GM18858 (cell line): ENCODE data around the gene WDR33.
"Not testable (repeated sequence)": the region's sequence is repeated elsewhere in the genome, so short reads cannot be mapped to it uniquely, and the experiment has no call there.

ENCODE experiments used
- ATAC-seq: cut with Tn5 transposase; IDR thresholded peaks from one replicate; pipeline ENCODE4 v1.9.1; 2021; ENCODE audit not compliant: unreplicated experiment

WDR33 gene

DNA sequence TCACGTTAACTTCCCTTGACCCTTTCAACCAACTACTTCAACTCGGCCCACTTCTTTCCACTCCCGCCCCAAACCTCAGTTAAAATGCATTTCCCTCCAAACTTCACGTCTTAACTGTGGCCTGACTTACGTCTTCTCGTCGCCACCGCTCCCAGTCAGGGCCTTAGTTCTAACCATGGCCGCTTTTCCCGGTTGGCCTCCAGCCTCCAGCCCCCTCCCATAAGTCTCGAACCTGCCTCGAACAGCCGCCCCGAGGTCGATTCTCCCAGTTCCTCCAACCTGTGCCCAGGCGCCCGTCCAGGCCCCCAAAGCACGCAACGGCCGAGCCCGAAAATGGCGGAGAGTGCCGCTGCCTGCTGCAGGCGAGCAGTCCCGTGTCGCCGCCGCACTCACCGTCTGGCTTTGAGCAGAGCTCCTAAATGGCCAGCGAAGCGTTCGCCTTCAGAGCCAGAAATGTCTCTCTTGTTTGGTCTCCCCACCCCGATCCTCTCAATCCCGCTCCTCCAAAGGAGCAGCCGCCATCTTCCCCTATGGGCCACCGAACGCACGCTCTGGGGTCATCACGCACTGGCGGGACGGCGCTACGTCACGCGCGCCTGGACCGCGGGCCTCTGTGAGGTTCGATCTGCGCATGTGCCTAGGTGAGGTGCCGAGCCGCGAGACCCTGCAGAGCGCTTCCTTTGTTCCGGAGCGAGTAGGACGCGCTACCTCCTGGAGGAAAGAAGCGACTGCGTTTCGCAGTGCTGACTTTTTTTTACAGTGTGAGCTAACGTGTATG lies at the start of gene WDR33:
Gene WDR33, minus strand, starts transcription at position 553 of the 778 bp plus-strand sequence. CDS start 40,190 bp downstream, outside the sequence.
- peak; percentile 91 for ATAC-seq

DNA sequence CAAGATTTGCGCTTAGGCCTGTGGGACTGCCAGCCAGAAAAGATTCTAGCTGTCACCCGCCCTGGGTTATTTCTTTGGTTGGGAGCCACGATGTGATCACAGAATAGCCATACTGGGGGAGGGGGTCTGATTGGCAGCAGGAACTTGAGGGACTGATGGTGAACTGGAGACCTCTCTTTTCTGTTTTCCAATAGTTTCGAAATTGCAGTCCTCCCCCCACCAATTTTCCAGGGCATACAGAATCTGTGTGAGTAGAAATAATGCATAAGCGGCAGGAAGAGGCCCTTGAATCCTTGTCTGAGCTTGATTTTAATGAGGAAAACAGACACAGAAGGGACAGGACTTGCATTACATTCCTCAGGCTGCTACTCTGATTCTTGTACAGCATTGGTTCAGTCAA lies 49.2 kb upstream of the WDR33 start:
- ATAC-seq: no peak

DNA sequence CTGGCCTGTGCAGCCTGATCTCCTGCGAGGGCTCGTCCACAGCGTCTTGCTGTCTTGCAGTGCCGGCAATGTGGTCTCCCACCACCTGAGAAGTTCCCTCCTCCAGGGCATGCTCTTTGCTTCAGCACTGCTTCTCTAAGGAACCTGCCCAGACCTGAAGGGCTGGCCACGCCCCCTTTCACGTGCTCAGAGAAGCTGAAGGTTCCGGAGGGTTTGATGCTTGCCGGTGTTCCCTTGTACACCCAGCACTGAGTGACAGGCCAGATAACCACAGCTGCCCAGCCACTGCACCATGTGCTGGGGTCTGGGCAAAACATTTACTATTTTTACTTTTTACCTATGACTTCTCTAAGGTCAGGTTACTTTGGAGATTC lies 48.7 kb upstream of the WDR33 start:
- no peak for ATAC-seq

DNA sequence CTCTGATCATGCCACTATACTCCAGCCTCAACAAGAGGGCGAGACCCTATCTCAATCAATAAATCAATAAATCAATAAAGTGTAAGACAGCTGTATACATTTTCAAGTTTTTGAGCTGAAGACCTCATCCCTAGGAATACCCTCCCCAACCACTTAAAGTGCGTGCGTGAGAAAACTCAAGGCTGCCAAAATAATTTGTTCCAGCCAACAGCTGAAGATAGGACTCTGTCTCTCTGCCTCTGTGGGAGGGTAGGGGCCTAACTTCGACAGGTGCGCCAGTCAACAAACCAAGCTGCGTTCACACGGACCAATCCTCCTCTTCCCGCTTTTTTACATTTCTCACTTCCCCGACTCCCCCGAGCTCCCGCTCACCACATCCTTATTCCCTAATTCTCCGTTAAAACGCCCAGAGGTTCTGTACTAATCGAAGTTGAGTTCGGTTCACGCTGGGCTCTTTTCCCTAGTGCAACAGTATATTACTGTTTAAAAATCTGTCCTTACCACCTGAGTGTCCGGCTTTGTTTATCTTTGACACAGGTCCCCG lies 46.4 kb upstream of the WDR33 start:
- ATAC-seq: no peak

DNA sequence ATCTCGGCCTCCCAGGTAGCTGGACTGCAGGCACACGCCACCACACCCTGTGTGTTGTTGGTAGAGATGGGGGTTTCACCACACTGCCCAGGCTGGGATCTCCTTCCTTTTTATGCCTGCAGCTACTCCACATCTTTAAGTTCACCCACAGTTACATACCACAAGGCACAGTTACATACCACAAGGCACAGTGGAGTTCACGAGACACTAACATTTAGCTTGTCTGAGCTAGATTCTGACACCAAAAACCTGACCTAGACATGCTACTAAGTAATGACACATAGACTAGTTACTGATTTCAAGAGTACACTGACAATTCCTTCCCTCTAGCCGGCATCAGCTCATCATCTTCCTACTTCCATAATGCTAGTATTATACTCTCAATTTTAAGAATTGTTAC lies 42.7 kb upstream of the WDR33 start:
- no peak for ATAC-seq

DNA sequence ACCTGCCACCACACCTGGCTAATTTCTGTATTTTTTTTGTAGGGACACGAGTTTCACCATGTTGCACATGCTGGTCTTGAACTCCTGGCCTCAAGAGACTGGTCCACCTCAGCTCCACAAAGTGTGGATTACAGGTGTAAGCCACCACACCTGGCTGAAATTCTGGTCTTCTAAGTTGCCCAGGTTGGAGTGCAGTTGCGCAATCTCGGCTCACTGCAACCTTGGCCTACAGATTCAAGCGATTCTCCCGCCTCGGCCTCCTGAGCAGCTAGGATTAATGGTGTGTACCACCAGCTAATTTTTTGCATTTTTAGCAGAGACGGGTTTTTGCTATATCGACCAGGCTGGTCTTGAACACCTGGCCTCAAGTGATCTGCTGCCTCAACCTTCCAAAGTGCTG lies 41.4 kb upstream of the WDR33 start:
- ATAC-seq: no peak

DNA sequence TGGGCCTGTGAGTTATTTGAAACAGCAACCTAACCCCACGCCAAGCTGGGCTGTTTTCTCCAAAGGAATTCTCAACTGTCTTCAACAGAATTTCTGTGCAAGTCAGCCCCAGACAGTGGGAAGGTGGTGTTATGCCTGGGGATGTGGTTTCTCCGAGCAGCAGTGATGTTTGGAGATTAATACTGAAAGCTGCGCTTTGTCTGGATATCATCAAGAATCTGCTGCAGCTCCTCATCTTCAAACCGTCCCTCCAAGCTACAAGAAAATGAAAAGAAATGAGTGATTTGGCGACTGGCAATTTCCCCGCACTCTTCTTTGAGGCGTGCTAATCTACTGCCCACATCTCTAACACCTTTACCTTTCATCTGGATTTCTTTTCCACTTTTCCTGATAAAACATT lies 37.0 kb upstream of the WDR33 start:
- no peak for ATAC-seq

DNA sequence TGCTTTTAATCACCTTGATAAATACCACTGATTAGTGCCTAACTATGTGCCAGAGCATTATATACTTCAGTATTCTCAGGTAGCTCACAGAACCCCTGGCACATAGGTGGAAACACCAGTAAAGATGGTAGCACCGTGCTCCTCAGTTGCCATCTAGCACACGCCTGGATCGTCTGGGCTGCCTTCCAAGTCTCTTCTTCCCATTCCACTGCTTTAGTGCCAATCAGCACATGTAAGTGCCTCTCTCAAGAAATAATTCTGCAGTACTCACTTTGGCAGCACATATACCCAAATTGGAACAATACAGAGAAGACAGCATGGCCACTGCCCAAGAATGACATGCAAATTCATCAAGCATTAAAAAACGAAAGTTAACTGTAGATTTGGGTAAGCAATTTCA lies 34.0 kb upstream of the WDR33 start:
- ATAC-seq: no peak

DNA sequence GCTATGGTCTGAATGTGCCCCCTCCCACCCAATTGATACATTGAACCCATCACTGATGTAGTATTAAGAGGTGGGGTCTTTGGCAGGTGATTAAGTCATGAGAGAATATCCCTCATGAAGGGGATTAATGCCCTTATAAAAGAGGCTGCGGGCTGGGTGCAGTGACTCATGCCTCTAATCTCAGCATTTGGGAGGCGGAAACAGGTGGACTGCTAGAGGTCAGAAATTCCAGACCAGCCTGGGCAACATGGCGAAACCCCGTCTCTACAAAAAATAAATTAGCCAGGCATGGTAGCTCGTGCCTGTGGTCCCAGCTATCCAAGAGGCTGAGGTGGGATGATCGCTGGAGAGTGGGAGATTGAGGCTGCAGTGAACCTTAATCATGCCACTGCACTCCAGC lies 32.7 kb upstream of the WDR33 start:
- no peak for ATAC-seq

DNA sequence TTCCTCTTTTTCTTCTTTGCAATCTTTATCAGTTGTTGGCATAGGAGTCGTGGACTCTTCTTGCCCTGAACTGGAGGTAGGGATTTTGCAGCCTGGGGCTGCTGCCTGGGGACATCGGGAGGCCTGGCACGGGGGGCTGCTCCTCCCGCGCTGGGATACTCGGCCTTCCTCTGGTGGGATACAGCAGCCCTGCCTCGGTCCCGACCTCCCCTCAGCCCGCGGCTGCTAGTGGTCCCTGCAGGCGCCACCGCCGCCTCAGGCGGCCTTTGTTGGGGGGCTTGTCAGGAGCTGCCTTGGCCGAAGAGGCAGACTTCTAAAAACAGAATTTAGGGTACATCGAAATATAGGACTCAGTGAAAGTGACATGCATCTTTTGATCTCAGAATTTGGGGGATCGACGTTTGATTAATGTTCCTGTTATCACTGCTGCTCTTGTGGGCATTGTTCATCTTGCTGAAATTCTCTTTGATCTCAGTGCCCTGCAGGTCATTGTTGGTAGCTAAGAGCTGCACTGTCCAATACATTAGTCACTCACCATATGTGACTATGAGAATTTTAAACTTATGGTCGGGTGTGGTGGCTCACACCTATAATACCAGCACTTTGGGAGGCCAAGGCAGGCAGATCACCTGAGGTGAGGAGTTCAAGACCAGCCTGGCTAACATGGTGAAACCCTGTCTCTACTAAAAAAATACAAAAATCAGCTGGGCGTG lies 30.7 kb upstream of the WDR33 start:
- no peak for ATAC-seq

DNA sequence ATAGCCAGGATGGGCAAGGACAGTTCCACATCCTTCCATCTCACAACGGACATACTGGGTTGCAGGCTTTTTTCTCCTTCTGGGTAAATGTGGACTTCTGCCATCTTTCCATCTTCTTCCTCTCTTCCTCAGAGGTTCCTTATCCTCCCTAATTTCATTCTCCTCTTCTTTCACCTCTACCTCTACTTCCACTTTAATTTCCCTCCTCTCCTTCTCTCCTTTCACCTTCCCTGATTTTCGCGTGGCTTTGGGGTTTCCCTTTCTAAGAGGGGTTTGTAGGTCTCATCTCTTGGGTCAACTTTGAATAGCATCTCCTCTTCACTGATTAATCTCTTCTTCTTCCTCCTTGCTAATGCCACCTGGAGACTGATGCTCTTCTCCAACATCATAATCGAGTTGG lies 29.9 kb upstream of the WDR33 start:
- ATAC-seq: no peak

DNA sequence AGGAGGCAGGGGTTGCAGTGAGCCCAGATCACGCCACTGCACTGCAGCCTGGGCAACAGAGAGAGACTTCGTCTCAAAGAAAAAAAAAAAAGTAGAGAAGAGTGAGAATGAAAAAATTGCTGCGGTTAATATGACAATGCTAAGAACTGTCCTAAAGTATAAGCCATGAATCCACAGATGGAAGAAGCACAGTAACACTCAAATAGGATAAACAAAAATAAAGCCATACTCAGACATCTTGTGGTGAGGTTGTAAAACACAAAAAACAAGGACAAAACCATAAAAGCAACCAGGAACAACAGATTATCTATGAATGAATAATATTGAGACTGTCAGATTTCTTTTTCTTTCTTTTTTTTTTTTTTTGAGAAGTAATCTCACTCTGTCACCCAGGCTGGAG lies 24.0 kb upstream of the WDR33 start:
- no peak for ATAC-seq

DNA sequence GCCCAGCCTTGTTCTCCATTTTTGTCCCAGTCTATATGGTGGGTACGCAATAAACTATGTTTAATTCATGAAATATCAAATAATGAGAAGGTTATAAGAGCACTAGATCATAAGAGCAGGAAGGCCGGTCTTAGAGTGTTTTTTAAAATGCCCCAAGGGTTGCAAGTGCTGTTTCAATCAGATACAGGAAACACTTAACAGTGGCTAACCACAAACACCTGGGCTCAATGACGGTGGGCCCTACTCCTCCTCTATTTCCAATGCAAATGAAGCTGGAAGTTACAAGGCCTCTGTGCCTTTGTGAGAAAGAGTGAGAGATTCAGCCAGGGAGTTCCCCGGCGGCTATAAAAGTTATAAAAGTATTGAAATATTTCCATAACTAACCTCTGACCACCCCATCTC lies 18.9 kb upstream of the WDR33 start:
- ATAC-seq: peak; percentile 97

DNA sequence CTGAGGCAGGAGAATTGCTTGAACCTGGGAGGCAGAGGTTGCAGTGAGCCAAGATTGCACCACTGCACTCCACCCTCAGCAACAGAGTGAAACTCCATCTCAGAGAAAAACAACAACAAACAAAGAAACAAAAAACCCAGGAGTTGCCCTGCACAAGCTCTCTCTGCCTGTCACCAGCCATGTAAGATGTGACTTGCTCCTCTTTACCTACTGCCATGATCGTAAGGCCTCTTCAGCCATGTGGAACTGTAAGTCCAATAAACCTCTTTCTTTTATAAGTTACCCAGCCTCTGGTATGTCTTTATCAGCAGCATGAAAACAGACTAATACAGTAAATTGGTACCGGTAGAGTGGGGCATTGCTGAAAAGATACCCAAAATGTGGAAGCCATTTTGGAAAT lies 15.7 kb upstream of the WDR33 start:
- ATAC-seq: not testable (repeated sequence)

DNA sequence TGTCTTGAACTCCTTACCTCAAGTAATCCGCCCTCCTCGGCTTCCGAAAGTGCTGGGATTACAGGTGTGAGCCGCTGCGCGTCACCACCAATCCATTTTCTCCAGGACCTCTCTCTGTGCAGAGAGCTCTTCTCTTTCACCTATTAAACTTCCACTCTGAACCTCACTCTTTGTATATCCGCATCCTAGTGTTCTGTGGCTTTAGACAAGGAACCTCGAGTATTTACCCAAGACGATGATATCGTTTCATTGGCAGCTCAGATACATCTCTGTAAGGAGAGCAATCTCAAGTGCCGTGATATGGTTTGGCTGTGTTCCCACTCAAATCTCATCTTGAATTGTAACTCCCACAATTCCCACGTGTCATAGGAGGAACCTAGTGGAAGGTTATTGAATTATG lies 15.1 kb upstream of the WDR33 start:
- no peak for ATAC-seq

DNA sequence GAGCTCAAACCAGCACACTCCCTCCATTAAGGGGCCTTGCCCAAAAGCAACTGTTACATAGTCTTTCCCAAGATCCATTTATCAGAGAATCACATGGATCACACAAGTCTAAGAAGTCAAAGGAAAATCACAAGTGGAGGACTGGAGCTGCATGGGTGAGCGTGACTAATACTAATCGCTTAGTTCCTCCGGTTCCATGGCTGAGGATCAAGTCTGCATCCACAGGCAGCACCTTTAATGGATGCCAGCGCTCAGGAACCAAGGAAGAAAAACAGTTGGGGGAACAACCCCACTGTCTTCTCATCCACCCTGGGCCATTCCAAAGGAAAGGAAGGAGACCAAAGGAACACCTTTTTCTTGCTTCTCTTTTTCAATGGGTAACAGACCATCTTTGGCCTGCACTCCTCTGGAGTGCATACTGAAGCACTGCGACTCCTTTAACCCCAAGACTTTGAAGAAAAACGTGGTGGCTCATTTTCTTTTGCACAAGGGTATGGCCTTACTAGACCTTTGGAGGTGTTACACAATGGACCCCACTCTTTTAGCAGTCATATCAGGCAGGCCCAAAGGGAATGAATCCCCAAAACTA lies 9.2 kb upstream of the WDR33 start:
- ATAC-seq: no peak

DNA sequence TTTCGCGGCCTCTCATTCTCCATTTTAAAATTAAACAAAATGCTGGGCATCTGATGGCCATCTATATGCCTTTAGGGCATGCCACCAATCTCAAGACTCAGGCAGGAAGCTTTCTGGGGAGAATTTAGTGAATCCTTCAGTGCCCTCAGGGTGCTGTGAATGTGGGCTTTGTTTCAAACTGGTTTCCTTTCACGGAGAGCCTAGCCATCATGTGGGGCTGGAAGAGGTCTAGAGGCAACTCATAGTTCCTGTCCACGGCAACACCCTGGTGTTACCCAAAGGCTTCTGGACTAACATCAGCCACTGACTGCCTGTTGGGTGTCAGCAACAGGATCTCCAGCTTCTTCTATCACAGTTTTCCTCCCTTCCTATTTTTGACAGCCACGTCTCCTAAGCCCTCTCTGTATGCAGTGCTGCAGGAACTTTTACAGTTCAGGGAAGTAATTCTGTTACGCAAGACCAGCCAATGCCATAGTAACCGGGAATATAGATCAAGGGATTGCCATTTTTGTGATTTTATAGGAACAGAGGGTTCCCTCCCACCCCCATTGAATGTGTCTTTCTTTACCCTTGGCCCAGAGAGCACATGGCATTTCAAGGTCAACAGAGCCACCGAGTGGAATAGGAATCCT lies 7.9 kb upstream of the WDR33 start:
- ATAC-seq: no peak

DNA sequence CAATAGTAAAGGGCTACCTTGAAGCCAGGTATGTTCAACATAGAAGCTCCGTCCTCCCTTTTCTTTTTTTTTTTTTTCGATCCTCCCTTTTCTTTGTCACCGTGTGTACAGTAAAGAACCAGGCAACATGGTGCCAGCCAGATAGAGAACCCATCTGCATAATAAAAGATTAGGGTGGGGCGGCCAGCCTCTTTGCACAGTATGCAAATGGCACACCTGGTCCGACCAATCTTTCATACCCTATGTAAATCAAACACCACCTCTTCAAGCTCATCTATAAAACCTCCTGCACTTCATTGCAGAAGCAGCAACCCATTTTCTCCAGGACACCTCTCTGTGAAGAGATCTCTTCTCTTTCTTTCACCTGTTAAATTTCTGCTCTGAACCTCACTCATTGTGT lies 7.3 kb upstream of the WDR33 start:
- no peak for ATAC-seq

DNA sequence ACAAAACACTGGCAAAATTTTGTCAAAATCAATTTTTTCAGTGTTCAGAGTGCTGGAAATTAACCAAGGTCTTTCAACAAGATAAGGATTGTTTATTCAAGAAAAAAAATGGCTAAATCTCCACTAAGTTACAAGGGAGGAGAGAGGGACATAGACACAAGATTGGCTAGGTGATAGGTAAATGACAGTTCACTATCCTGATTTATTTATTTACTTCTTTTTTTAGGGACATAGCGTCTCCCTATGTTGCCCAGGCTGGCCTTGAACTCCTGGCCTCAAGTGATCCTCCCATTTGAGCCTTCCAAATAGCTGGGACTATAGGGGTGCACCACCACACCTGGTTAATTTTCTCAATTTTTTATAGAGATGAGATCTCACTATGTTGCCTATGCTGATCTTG lies 3.7 kb upstream of the WDR33 start:
- no peak for ATAC-seq

DNA sequence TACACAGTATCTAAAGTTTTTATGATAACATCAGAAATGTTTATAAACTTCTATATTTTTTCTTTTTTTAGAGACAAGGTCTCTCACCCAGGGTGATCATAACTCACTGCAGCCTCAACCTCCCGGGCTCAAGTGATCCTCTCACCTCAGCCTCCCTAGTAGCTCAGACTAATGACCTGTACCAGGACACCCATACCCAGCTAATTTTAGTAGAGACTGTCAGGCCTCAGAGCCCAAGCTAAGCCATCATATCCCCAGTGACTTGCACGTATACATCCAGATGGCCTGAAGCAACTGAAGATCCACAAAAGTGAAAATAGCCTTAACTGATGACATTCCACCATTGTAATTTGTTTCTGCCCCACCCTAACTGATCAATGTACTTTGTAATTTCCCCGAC lies 1.5 kb upstream of the WDR33 start:
- not testable (repeated sequence) for ATAC-seq
